H9 (cell line): ENCODE data around the gene COL19A1. TPM values are rescaled to one million over a fixed set of nuclear protein-coding genes. Genes with fewer than 3 reads are reported as not detected.

Experiments used
- DNase-seq: peaks from one replicate; pipeline ENCODE4 v3.0.0-alpha.2; 2017
- H2AFZ ChIP-seq: one replicate; pipeline ENCODE4 v1.6.1; 2013; ENCODE audit warnings: mild to moderate bottlenecking, low read length, control low read depth, moderate library complexity
- H2AK5ac ChIP-seq: 2 replicates; pipeline ENCODE4 v1.6.1; 2013; ENCODE audit warnings: low read length, control low read depth, mixed read lengths; ENCODE audit not compliant: insufficient read length
- H2BK120ac ChIP-seq: one replicate; pipeline ENCODE4 v1.6.1; 2013; ENCODE audit warnings: low read depth, mild to moderate bottlenecking, low read length, control low read depth, inconsistent platforms; ENCODE audit not compliant: poor library complexity, severe bottlenecking
- H2BK12ac ChIP-seq: 2 replicates; pipeline ENCODE4 v1.6.1; 2013; ENCODE audit warnings: low read length, control low read depth, mixed read lengths, low read depth; ENCODE audit not compliant: insufficient read length
- H2BK15ac ChIP-seq: 2 replicates; pipeline ENCODE4 v1.6.1; 2013; ENCODE audit warnings: low read depth, low read length, control low read depth
- H2BK20ac ChIP-seq: one replicate; pipeline ENCODE4 v1.6.1; 2013; ENCODE audit warnings: low read depth, mild to moderate bottlenecking, low read length, control low read depth, inconsistent platforms; ENCODE audit not compliant: poor library complexity, severe bottlenecking
- H2BK5ac ChIP-seq: 2 replicates; pipeline ENCODE4 v1.6.1; 2013; ENCODE audit warnings: low read length, control low read depth, mixed read lengths; ENCODE audit not compliant: insufficient read length
- H3K14ac ChIP-seq: 2 replicates; pipeline ENCODE4 v1.6.1; 2013; ENCODE audit warnings: low read length, control low read depth; ENCODE audit not compliant: insufficient read depth
- H3K18ac ChIP-seq: 2 replicates; pipeline ENCODE4 v1.6.1; 2013; ENCODE audit warnings: low read depth, mild to moderate bottlenecking, mixed read lengths, low read length, control low read depth; ENCODE audit not compliant: insufficient read length
- H3K23ac ChIP-seq: 2 replicates; pipeline ENCODE4 v1.6.1; 2013; ENCODE audit warnings: low read length, control low read depth, mixed read lengths, low read depth; ENCODE audit not compliant: insufficient read length
- H3K23me2 ChIP-seq: 2 replicates; pipeline ENCODE4 v1.6.1; 2013; ENCODE audit warnings: low read depth, mild to moderate bottlenecking, mixed read lengths, low read length, control low read depth; ENCODE audit not compliant: insufficient read length, poor library complexity, severe bottlenecking
- H3K27ac ChIP-seq: 2 replicates; pipeline ENCODE4 v1.5.1; 2013; ENCODE audit warnings: low read length, control low read depth, mixed read lengths, low read depth; ENCODE audit not compliant: insufficient read length
- H3K27me3 ChIP-seq: 2 replicates; pipeline ENCODE4 v1.6.1; 2013; ENCODE audit warnings: low read length, control low read depth, inconsistent platforms; ENCODE audit not compliant: insufficient read depth
- H3K4ac ChIP-seq: 2 replicates; pipeline ENCODE4 v1.6.1; 2013; ENCODE audit warnings: low read depth, mild to moderate bottlenecking, control low read depth, inconsistent platforms, low read length, moderate library complexity
- H3K4me1 ChIP-seq: 2 replicates; pipeline ENCODE4 v1.6.1; 2013; ENCODE audit warnings: low read length, control low read depth, inconsistent platforms; ENCODE audit not compliant: insufficient read depth
- H3K4me2 ChIP-seq: 2 replicates; pipeline ENCODE4 v1.6.1; 2013; ENCODE audit warnings: low read length, control low read depth, mixed read lengths; ENCODE audit not compliant: insufficient read length, insufficient read depth
- H3K56ac ChIP-seq: 2 replicates; pipeline ENCODE4 v1.6.1; 2013; ENCODE audit warnings: low read depth, mild to moderate bottlenecking, mixed read lengths, low read length, control low read depth; ENCODE audit not compliant: insufficient read length
- H3K79me1 ChIP-seq: 2 replicates; pipeline ENCODE4 v1.6.1; 2013; ENCODE audit warnings: low read depth, mild to moderate bottlenecking, moderate library complexity, low read length, control low read depth, inconsistent platforms; ENCODE audit not compliant: insufficient read depth, poor library complexity, severe bottlenecking
- H3K79me2 ChIP-seq: 2 replicates; pipeline ENCODE4 v1.6.1; 2013; ENCODE audit warnings: low read length, control low read depth, inconsistent platforms; ENCODE audit not compliant: insufficient read depth
- H3K9ac ChIP-seq: 2 replicates; pipeline ENCODE4 v1.6.1; 2013; ENCODE audit warnings: low read length, control low read depth, mixed read lengths; ENCODE audit not compliant: insufficient read length; ENCODE audit errors: extremely low read depth
- H3K9me3 ChIP-seq: one replicate; pipeline ENCODE4 v1.6.1; 2013; ENCODE audit warnings: low read depth, low read length, inconsistent platforms; ENCODE audit not compliant: control insufficient read depth
- H3T11ph ChIP-seq: one replicate; pipeline ENCODE4 v1.6.1; 2013; ENCODE audit warnings: mild to moderate bottlenecking, low read length, control low read depth, inconsistent platforms
- H4K20me1 ChIP-seq: one replicate; pipeline ENCODE4 v1.6.1; 2013; ENCODE audit not compliant: control insufficient read depth, insufficient read length, insufficient read depth
- H4K5ac ChIP-seq: 2 replicates; pipeline ENCODE4 v1.6.1; 2013; ENCODE audit warnings: low read depth, mild to moderate bottlenecking, mixed read lengths, low read length, control low read depth; ENCODE audit not compliant: insufficient read length
- H4K8ac ChIP-seq: replicated peaks from 2 replicates; pipeline ENCODE4 v1.6.1; 2013; ENCODE audit warnings: low read length, control low read depth, mixed read lengths, low read depth; ENCODE audit not compliant: insufficient read length
- H4K91ac ChIP-seq: 2 replicates; pipeline ENCODE4 v1.6.1; 2013; ENCODE audit warnings: low read depth, mild to moderate bottlenecking, moderate library complexity, mixed read lengths, low read length, control low read depth; ENCODE audit not compliant: insufficient read length
- H3K27ac Mint-ChIP-seq, 3 experiments: 2 replicates in 2 of 3; 3 replicates in 1 of 3; pipeline ENCODE4 v1.8.0; 2020 to 2021; ENCODE audit warnings: mixed read lengths in 3 of 3, mild to moderate bottlenecking in 1 of 3, moderate library complexity in 1 of 3
- H3K27me3 Mint-ChIP-seq: 2 replicates; pipeline ENCODE4 v1.8.0; 2021; ENCODE audit warnings: low read depth, mild to moderate bottlenecking, moderate library complexity, mixed read lengths
- H3K36me3 Mint-ChIP-seq, 3 experiments: 2 replicates in 2 of 3; 3 replicates in 1 of 3; pipeline ENCODE4 v1.8.0; 2020 to 2021; ENCODE audit warnings: low read depth in 3 of 3, mixed read lengths in 3 of 3; ENCODE audit not compliant: insufficient read depth in 1 of 3
- H3K4me1 Mint-ChIP-seq, 2 experiments: 2 replicates each; pipeline ENCODE4 v1.8.0; 2020; ENCODE audit warnings: mixed read lengths in 2 of 2
- H3K4me3 Mint-ChIP-seq, 2 experiments: 2 replicates in 1 of 2; 3 replicates in 1 of 2; pipeline ENCODE4 v1.8.0; 2020 to 2021; ENCODE audit warnings: mild to moderate bottlenecking in 2 of 2, mixed read lengths in 2 of 2, moderate library complexity in 1 of 2
- H3K9me3 Mint-ChIP-seq, 2 experiments: 2 replicates in 1 of 2; 3 replicates in 1 of 2; pipeline ENCODE4 v1.8.0; 2020; ENCODE audit warnings: mild to moderate bottlenecking in 2 of 2, mixed read lengths in 2 of 2, moderate library complexity in 1 of 2
- WGBS: extraction: QIAGEN DNeasy Blood & Tissue Kit; methylation state at CpG from one replicate; pipeline ENCODE4 v1.1.7; 2013; ENCODE audit warnings: missing lambda C conversion rate, low lambda C conversion rate, mixed read lengths; ENCODE audit not compliant: insufficient read length; ENCODE audit errors: extremely low coverage; 5-methylcytosine and 5-hydroxymethylcytosine counted together
- total RNA-seq: library from RNA; stranded (reverse); gene quantifications from 2 replicates; pipeline ENCODE4 v1.2.1, GENCODE V29; 2021
- TF ChIP-seq, protein P1 (sequence below): fragments of 200-600 bp; sonication (generic); conservative IDR thresholded peaks from 3 replicates; pipeline ENCODE4 v1.8.0; 2021; ENCODE audit warnings: antibody characterized with exemption, mild to moderate bottlenecking

The COL19A1 gene
- total RNA-seq, 1 experiment from 2014 or later, result not detected

- H3T11ph ChIP-seq, result no peak overlapping the region
- H2BK5ac ChIP-seq, result no peak overlapping the region
- no peak overlapping the region for H3K18ac ChIP-seq
- WGBS, result no CpG with 5 or more reads among the region's 2 CpGs
- no peak overlapping the region for H3K4me2 ChIP-seq
- H2BK120ac ChIP-seq, result no peak overlapping the region
- no peak overlapping the region for H2AFZ ChIP-seq
- H3K27ac ChIP-seq, result no peak overlapping the region
- H4K8ac ChIP-seq, result no peak overlapping the region
- no peak for DNase-seq
- no peaks in the 10 kb centered on the region for H3K23me2 ChIP-seq
- no peak overlapping the region for H3K56ac ChIP-seq
- H3K9me3 Mint-ChIP-seq, result no peaks in the 10 kb centered on the region
- no peak overlapping the region for H3K14ac ChIP-seq
- TF ChIP-seq, protein P1, sequence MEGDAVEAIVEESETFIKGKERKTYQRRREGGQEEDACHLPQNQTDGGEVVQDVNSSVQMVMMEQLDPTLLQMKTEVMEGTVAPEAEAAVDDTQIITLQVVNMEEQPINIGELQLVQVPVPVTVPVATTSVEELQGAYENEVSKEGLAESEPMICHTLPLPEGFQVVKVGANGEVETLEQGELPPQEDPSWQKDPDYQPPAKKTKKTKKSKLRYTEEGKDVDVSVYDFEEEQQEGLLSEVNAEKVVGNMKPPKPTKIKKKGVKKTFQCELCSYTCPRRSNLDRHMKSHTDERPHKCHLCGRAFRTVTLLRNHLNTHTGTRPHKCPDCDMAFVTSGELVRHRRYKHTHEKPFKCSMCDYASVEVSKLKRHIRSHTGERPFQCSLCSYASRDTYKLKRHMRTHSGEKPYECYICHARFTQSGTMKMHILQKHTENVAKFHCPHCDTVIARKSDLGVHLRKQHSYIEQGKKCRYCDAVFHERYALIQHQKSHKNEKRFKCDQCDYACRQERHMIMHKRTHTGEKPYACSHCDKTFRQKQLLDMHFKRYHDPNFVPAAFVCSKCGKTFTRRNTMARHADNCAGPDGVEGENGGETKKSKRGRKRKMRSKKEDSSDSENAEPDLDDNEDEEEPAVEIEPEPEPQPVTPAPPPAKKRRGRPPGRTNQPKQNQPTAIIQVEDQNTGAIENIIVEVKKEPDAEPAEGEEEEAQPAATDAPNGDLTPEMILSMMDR, result no peak
- no peaks in the 10 kb centered on the region for H3K9me3 ChIP-seq
- H3K79me1 ChIP-seq, result no peaks in the 10 kb centered on the region
- no peaks in the 10 kb centered on the region for H3K36me3 Mint-ChIP-seq
- no peak overlapping the region for H4K5ac ChIP-seq
- H3K27me3 Mint-ChIP-seq, result no peaks in the 10 kb centered on the region
- no peaks in the 10 kb centered on the region for H4K20me1 ChIP-seq
- no peak overlapping the region for H3K23ac ChIP-seq
- H3K79me2 ChIP-seq, result no peaks in the 10 kb centered on the region
- H3K27me3 ChIP-seq, result no peaks in the 10 kb centered on the region
- no peak overlapping the region for H2BK12ac ChIP-seq
- H2BK20ac ChIP-seq, result no peak overlapping the region
- H2BK15ac ChIP-seq, result no peak overlapping the region
- no peaks in the 10 kb centered on the region; a peak in 1 of 4 replicates for H3K4me1 Mint-ChIP-seq
- H3K4me3 Mint-ChIP-seq, result no peak overlapping the region
- no peak overlapping the region for H3K4ac ChIP-seq
- H2AK5ac ChIP-seq, result no peak overlapping the region
- no peak overlapping the region for H4K91ac ChIP-seq
- no peak overlapping the region for H3K9ac ChIP-seq
- no peak overlapping the region for H3K27ac Mint-ChIP-seq
- no peaks in the 10 kb centered on the region for H3K4me1 ChIP-seq
Measured at GRCh38 chr6:69846312-69846711, 20.0 kb upstream of the COL19A1 start.
